Heart right ventricle (tissue), 16 donors: ENCODE measurements around the gene ABCA13. TPM values are rescaled to one million over a fixed set of nuclear protein-coding genes. Genes with fewer than 3 reads are reported as not detected.
"Not testable (repeated sequence)": the region's sequence is repeated elsewhere in the genome, so short reads cannot be mapped to it uniquely, and the experiment has no call there.

Experiments
- ATAC-seq, 8 donors: fragments of 200-7000 bp; cut with Tn5 transposase; one replicate each; pipeline ENCODE4 v1.9.1; 2020; ENCODE audit warnings: mild to moderate bottlenecking in 8 of 8, moderate library complexity in 8 of 8, moderate number of reproducible peaks in 1 of 8
- DNase-seq, 2 donors: peaks; one replicate each; pipeline ENCODE4 v3.0.0-alpha.2; 2020
- H3K27ac ChIP-seq, 10 donors: fragments of 200-600 bp; sonication (generic) in 2 of 10; one replicate each; pipeline versions ENCODE4 v1.5.0 to v1.8.0; 2020 to 2022; ENCODE audit warnings: mild to moderate bottlenecking in 3 of 10
- H3K27me3 ChIP-seq, 7 donors: fragments of 200-600 bp; one replicate each; pipeline ENCODE4 v1.8.0; 2021 to 2022; ENCODE audit warnings: mild to moderate bottlenecking in 2 of 7
- H3K36me3 ChIP-seq, 9 donors: fragments of 200-600 bp; sonication (generic) in 1 of 9; one replicate each; pipeline versions ENCODE4 v1.5.0 to v1.8.0; 2020 to 2022; ENCODE audit warnings: mild to moderate bottlenecking in 2 of 9
- H3K4me1 ChIP-seq, 9 donors: fragments of 200-600 bp; sonication (generic) in 1 of 9; one replicate each; pipeline versions ENCODE4 v1.5.0 to v1.8.0; 2020 to 2022; ENCODE audit warnings: mild to moderate bottlenecking in 4 of 9
- H3K4me3 ChIP-seq, 10 donors: fragments of 200-600 bp; sonication (generic) in 2 of 10; one replicate each; pipeline versions ENCODE4 v1.5.0 to v1.8.0; 2020 to 2022; ENCODE audit warnings: mild to moderate bottlenecking in 7 of 10, moderate library complexity in 2 of 10
- H3K9me3 ChIP-seq, 11 donors: fragments of 200-600 bp in 10 of 11; sonication (generic) in 2 of 11; one replicate each; pipeline versions ENCODE4 v1.5.0 to v1.8.0; 2013 to 2022; ENCODE audit warnings: mild to moderate bottlenecking in 2 of 11, control low read depth in 1 of 11, moderate library complexity in 1 of 11
- CTCF ChIP-seq, 9 donors: fragments of 200-600 bp; sonication (generic) in 2 of 9; IDR thresholded peaks; one replicate each; pipeline versions ENCODE4 v1.5.0 to v1.8.0; 2021 to 2022; ENCODE audit warnings: antibody characterized with exemption in 9 of 9, mild to moderate bottlenecking in 5 of 9, moderate library complexity in 1 of 9
- WGBS, 2 donors: extraction: QIAGEN DNeasy Blood & Tissue Kit; methylation state at CpG; one replicate each; pipeline ENCODE4 v1.1.7; 2013; ENCODE audit warnings: inconsistent platforms in 1 of 2; 5-methylcytosine and 5-hydroxymethylcytosine counted together
- intact Hi-C, 10 donors: fragments of 100-400 bp; cut with DNase I; formaldehyde crosslinking; loops; one replicate each; pipeline versions ENCODE4 v1.11.1 to v1.14.2; 2022
- polyA plus RNA-seq, 2 donors: library from polyadenylated mRNA; stranded (reverse); fragments of 200-250 nt; gene quantifications; one replicate each; pipeline ENCODE4 v1.2.3, GENCODE V29; 2013
- total RNA-seq, 10 donors: library from RNA; stranded (reverse); fragmentation: NEBNext Ultra II Directional in 3 of 10; extraction: Animal tissue kit (Norgen Biotek cat#: 25700) in 3 of 10; gene quantifications; one replicate each; pipeline versions ENCODE4 v1.2.1 to v1.2.4, GENCODE V29; 2021 to 2023
- donor health status: Arrhythmogenic right ventricular cardiomyopathy.
- donor health status: ischemic (EF 13 %, LVEDD 7.1; RV severe dilation, severe dysfunction).
- donor health status: healthy with polysubstance abuse.
- donor health status: DM: no; HTN: yes; CAD: no.
- donor health status: DM: no; HTN: no; CAD: no.
- donor health status: ischemic (EF 25% LVEDD 6.9; RV normal size, moderate dysfunction).
- donor health status: ischemic (EF 25% LVEDD 5.7; RV mildly dilated, moderate dysfunction).
- donor health status: healthy.
- donor health status: DM: yes; HTN: yes; CAD: no.
- donor health status: Ischemic cardiomyopathy.
- donor health status: ischemic (EF 35%, LVEDD 5.7; RV mildly dilated, moderate dysfunction).
- donor health status: nonischemic (EF 11% LVEDD 7.7; RV severe dilation, severe dysfunction).
- donor health status: DM: yes; HTN: yes; CAD: no.
- donor health status: PGD.
- donor health status: ischemic (EF 29% LVEDD 5.4; RV normal size, mild dysfunction).
- donor health status: nonischemic (EF 23%, LVEDD 6.1; RV moderate dilation, normal function).

Gene ABCA13
- total and polyA plus RNA-seq, 12 donors: 0.01 to 0.37 (median 0.06) TPM; not detected in 1

- H3K9me3 ChIP-seq: peaks cover 0 to 4% (median 0%) of the 10 kb centered on the region in 11 donors
- H3K4me3 ChIP-seq: no peak overlapping the region
- no peaks in the 10 kb centered on the region for H3K4me1 ChIP-seq
- H3K27me3 ChIP-seq: peaks cover 0 to 7% (median 0%) of the 10 kb centered on the region in 7 donors
- H3K36me3 ChIP-seq: no peaks in the 10 kb centered on the region
- no peak for TF ChIP-seq CTCF (IDR thresholded peaks at IDR 0.05)
- intact Hi-C loops: no loop called here
- DNase-seq: no peak
- 80 to 87% methylated on average over 4 of the region's 4 CpGs for WGBS, 2 donors
- ATAC-seq: no peak
- no peak overlapping the region for H3K27ac ChIP-seq
Observed at GRCh38 chr7:48147078-48147591, 24.1 kb upstream of the ABCA13 start.

GRCh38 chr7:48147690-48148089, 23.6 kb upstream of the ABCA13 start:
- WGBS, 2 donors: 62 to 66% methylated on average over 7 of the region's 7 CpGs
- ATAC-seq, intact Hi-C loops: not testable (repeated sequence)

GRCh38 chr7:48148311-48148710, 22.9 kb upstream of the ABCA13 start:
- Histone ChIP-seq H3K27ac (no peak overlapping the region), H3K4me1 (no peaks in the 10 kb centered on the region), H3K9me3 (peaks cover 0 to under 1% (median 0%) of the 10 kb centered on the region in 11 donors), H3K36me3 (no peaks in the 10 kb centered on the region), H3K27me3 (peaks cover 0 to 7% (median 0%) of the 10 kb centered on the region in 7 donors), H3K4me3 (no peak overlapping the region)
- ATAC-seq: no peak
- DNase-seq: no peak
- no peak for TF ChIP-seq CTCF (IDR thresholded peaks at IDR 0.05)
- 92 to 100% methylated on average over 2 of the region's 2 CpGs for WGBS, 2 donors
- intact Hi-C loops: no loop called here

More at GRCh38 chr7:48147690-48148089, 23.6 kb upstream of the ABCA13 start:
- H3K36me3 ChIP-seq, H3K4me1 ChIP-seq, H3K4me3 ChIP-seq, H3K27me3 ChIP-seq, DNase-seq, H3K9me3 ChIP-seq, H3K27ac ChIP-seq: not testable (repeated sequence)

GRCh38 chr7:48149058-48149457, 22.2 kb upstream of the ABCA13 start:
- no peak overlapping the region for H3K4me3 ChIP-seq
- TF ChIP-seq CTCF (IDR thresholded peaks at IDR 0.05): no peak
- ATAC-seq: no peak
- intact Hi-C loops: no loop called here
- no peak for DNase-seq
- H3K27me3 ChIP-seq: peaks cover 0 to 7% (median 0%) of the 10 kb centered on the region in 7 donors
- H3K9me3 ChIP-seq: peaks cover 0 to 7% (median 0%) of the 10 kb centered on the region in 11 donors
- H3K36me3 ChIP-seq: no peaks in the 10 kb centered on the region
- no peaks in the 10 kb centered on the region for H3K4me1 ChIP-seq
- H3K27ac ChIP-seq: no peak overlapping the region

GRCh38 chr7:48150086-48150485, 21.2 kb upstream of the ABCA13 start:
- no peaks in the 10 kb centered on the region for H3K4me1 ChIP-seq
- no peak for DNase-seq
- H3K9me3 ChIP-seq: peaks cover 0 to 16% (median 0%) of the 10 kb centered on the region in 11 donors
- no peak overlapping the region for H3K27ac ChIP-seq
- no peak overlapping the region for H3K4me3 ChIP-seq
- intact Hi-C loops: no loop called here
- no peak for ATAC-seq
- WGBS, 2 donors: 89 to 92% methylated on average over 3 of the region's 3 CpGs
- H3K27me3 ChIP-seq: peaks cover 0 to 7% (median 0%) of the 10 kb centered on the region in 7 donors
- no peaks in the 10 kb centered on the region for H3K36me3 ChIP-seq
- no peak for TF ChIP-seq CTCF (IDR thresholded peaks at IDR 0.05)
